ENCODE results near the gene PACRG.

DNA sequence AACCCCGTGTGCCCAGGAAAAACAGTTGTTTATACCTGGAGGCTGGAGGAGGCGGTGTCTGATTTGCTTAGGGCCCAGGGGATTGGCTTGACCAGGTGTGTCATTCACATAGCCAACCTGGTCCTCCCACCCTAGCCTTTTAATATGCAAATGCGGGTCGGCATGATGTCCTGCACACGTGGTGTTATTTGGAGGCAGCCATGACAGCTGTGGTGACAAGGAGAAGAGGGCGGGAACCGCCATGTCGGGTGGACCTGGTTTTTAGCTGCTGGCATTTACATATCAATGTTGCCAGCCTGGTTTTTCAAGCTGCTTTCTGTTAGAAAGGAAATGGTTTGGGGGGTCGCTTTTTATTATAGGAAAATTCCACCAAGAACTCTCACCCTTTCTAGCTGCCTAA, 395.3 kb downstream of the PACRG start:
- TF ChIP-seq, protein P1, sequence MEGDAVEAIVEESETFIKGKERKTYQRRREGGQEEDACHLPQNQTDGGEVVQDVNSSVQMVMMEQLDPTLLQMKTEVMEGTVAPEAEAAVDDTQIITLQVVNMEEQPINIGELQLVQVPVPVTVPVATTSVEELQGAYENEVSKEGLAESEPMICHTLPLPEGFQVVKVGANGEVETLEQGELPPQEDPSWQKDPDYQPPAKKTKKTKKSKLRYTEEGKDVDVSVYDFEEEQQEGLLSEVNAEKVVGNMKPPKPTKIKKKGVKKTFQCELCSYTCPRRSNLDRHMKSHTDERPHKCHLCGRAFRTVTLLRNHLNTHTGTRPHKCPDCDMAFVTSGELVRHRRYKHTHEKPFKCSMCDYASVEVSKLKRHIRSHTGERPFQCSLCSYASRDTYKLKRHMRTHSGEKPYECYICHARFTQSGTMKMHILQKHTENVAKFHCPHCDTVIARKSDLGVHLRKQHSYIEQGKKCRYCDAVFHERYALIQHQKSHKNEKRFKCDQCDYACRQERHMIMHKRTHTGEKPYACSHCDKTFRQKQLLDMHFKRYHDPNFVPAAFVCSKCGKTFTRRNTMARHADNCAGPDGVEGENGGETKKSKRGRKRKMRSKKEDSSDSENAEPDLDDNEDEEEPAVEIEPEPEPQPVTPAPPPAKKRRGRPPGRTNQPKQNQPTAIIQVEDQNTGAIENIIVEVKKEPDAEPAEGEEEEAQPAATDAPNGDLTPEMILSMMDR (IDR thresholded peaks at IDR 0.05), result no peak
- no peak for TF ChIP-seq SIN3A (IDR thresholded peaks at IDR 0.05; ENCODE audit: borderline replicate concordance, insufficient read depth, low read depth, low read length)
